ENCODE data around the gene KRTAP5-3.
"Not testable (repeated sequence)": the region's sequence is repeated elsewhere in the genome, so short reads cannot be mapped to it uniquely, and the experiment has no call there.

GRCh38 chr11:1584661-1585370, 23.4 kb downstream of the KRTAP5-3 start, which contains the start of gene KRTAP5-1:
- TF ChIP-seq CTCF (IDR thresholded peaks at IDR 0.05; ENCODE audit: borderline replicate concordance, extremely low read depth, low read length, poor library complexity, severe bottlenecking); EZH2 (IDR thresholded peaks at IDR 0.05; ENCODE audit: borderline replicate concordance, low read depth, low read length, severe bottlenecking): not testable (repeated sequence)
